Gastrocnemius medialis (tissue), 4 donors: ENCODE data around the gene WDR70. TPM values are rescaled to one million over a fixed set of nuclear protein-coding genes. Genes with fewer than 3 reads are reported as not detected.

Experiments
- ATAC-seq, 2 donors: fragments of 150-250 bp; one replicate each; pipeline ENCODE4 v1.9.1; 2016
- DNase-seq, 2 donors: peaks; one replicate each; pipeline ENCODE4 v3.0.0-alpha.2; 2019
- H3K27ac ChIP-seq, 4 donors: fragments of 200-600 bp; sonication (generic); 1 replicate in 1 of 4; 2 replicates in 3 of 4; pipeline ENCODE4 v1.5.1; 2016 to 2018; ENCODE audit warnings: mild to moderate bottlenecking in 2 of 4, moderate library complexity in 1 of 4
- H3K27me3 ChIP-seq, 3 donors: fragments of 200-600 bp; sonication (generic) in 2 of 3; 1 replicate in 1 of 3; 2 replicates in 2 of 3; pipeline versions ENCODE4 v1.5.1 to v1.6.0; 2016 to 2019; ENCODE audit warnings: mild to moderate bottlenecking in 1 of 3, moderate library complexity in 1 of 3
- H3K36me3 ChIP-seq, 2 donors: fragments of 200-600 bp; sonication (generic) in 1 of 2; one replicate each; pipeline ENCODE4 v1.5.1; 2017 to 2018
- H3K4me1 ChIP-seq, 2 donors: fragments of 200-600 bp; sonication (generic) in 1 of 2; one replicate each; pipeline ENCODE4 v1.5.1; 2016 to 2017; ENCODE audit warnings: mild to moderate bottlenecking in 2 of 2
- H3K4me3 ChIP-seq, 4 donors: fragments of 200-600 bp; sonication (generic) in 3 of 4; 1 replicate in 1 of 4; 2 replicates in 3 of 4; pipeline ENCODE4 v1.5.1; 2016 to 2019; ENCODE audit warnings: mild to moderate bottlenecking in 2 of 4
- H3K9me3 ChIP-seq, 3 donors: fragments of 200-600 bp; sonication (generic) in 2 of 3; 1 replicate in 1 of 3; 2 replicates in 2 of 3; pipeline ENCODE4 v1.5.1; 2016 to 2019
- POLR2A ChIP-seq, 2 donors: fragments of 450-650 bp; IDR thresholded peaks; one replicate each; pipeline ENCODE4 v1.6.1; 2017; ENCODE audit warnings: antibody characterized with exemption in 2 of 2, mild to moderate bottlenecking in 2 of 2, moderate library complexity in 2 of 2
- in situ Hi-C, 4 donors: fragments of 200-750 bp; cut with MboI; loops; one replicate each; pipeline versions ENCODE4 v1.15.0 to v1.8.0; 2017; ENCODE audit warnings: low sequenced_read_pairs in 4 of 4
- intact Hi-C: fragments of 100-400 bp; cut with DNase I; formaldehyde crosslinking; loops from one replicate; pipeline ENCODE4 v1.15.1; 2023; ENCODE audit warnings: low total_unique reads
- total RNA-seq, 4 donors: library from RNA; depleted of rRNA; stranded (reverse); fragments of >200 nt; gene quantifications; one replicate each; pipeline versions ENCODE4 v1.1.0 to v1.2.3, GENCODE V29; 2016
- TF ChIP-seq, protein P1 (sequence below), 5 experiments: fragments of 450-650 bp in 3 of 5; fragments of 200-600 bp in 2 of 5; sonication (generic) in 2 of 5; IDR thresholded peaks in 4 of 5; conservative IDR thresholded peaks in 1 of 5; 1 replicate in 4 of 5; 2 replicates in 1 of 5; pipeline ENCODE4 v1.5.1; 2016 to 2019; ENCODE audit warnings: antibody characterized with exemption in 5 of 5, mild to moderate bottlenecking in 3 of 5, moderate library complexity in 3 of 5

The WDR70 gene
- total RNA-seq, 4 donors from 2014 or later: 15.9 to 24.8 (median 21.5) TPM

DNA sequence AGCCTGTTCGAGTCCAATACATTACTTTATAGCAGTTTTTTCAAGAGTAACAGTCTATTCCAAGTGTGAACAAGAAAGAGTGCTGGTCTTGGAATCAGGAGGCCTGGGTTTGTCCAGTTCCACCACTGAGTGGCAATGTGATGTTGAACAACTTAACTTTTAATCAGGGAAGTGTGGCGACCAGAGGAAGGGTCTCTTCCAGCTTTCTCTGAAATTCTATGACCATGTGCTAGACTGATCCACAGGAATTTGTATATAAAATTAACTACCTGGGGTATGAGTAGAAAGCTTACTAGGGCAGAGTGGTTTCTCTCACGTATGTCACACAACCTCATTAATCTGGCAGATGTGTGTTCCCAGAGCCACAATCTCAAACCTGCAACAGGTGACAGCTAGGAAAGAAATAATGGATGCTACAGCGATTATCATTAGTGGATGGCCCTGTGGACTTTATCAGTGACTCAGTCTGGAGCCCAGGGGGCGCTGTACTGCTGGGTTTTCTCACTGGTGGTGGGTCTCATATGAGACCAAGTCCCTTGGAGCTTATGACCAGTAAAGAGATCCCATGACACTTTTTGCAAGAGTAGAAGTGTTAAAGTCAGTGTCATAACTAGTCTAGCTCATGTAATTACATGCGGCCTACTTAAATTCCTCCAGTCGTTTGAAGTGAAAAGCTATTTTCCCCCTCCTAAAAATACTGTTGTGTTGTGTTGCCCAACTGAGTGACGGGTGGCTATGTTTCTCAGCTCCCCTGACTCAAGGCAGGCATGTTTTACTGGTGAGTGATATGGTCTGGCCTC is 344.2 kb downstream of the WDR70 start:
- in situ Hi-C loops: no loop called here
- ATAC-seq (peak; percentile 88 to 89), DNase-seq (peak; percentile 37 to 62)
- Histone ChIP-seq H3K27ac (peak overlapping the region; percentile 24 to 79 (median 68)), H3K9me3 (no peaks in the 10 kb centered on the region), H3K4me1 (peaks cover 12 to 21% of the 10 kb centered on the region in 2 donors), H3K36me3 (peaks cover 0 to 9% of the 10 kb centered on the region in 2 donors), H3K4me3 (no peak overlapping the region), H3K27me3 (no peaks in the 10 kb centered on the region)
- TF ChIP-seq, protein P1, sequence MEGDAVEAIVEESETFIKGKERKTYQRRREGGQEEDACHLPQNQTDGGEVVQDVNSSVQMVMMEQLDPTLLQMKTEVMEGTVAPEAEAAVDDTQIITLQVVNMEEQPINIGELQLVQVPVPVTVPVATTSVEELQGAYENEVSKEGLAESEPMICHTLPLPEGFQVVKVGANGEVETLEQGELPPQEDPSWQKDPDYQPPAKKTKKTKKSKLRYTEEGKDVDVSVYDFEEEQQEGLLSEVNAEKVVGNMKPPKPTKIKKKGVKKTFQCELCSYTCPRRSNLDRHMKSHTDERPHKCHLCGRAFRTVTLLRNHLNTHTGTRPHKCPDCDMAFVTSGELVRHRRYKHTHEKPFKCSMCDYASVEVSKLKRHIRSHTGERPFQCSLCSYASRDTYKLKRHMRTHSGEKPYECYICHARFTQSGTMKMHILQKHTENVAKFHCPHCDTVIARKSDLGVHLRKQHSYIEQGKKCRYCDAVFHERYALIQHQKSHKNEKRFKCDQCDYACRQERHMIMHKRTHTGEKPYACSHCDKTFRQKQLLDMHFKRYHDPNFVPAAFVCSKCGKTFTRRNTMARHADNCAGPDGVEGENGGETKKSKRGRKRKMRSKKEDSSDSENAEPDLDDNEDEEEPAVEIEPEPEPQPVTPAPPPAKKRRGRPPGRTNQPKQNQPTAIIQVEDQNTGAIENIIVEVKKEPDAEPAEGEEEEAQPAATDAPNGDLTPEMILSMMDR (IDR thresholded peaks at IDR 0.05 in 4 of 5, conservative IDR thresholded peaks at IDR 0.05 in 1 of 5): peak in 4 of 5 experiments; percentile 26 to 69 (median 62)
- no peak for TF ChIP-seq POLR2A (IDR thresholded peaks at IDR 0.05)
- intact Hi-C loops: loop anchor here (1.0 to 10.0 kb wide), 4 partner anchors 89 to 741 kb away; no protein-coding TSS in a partner anchor

DNA sequence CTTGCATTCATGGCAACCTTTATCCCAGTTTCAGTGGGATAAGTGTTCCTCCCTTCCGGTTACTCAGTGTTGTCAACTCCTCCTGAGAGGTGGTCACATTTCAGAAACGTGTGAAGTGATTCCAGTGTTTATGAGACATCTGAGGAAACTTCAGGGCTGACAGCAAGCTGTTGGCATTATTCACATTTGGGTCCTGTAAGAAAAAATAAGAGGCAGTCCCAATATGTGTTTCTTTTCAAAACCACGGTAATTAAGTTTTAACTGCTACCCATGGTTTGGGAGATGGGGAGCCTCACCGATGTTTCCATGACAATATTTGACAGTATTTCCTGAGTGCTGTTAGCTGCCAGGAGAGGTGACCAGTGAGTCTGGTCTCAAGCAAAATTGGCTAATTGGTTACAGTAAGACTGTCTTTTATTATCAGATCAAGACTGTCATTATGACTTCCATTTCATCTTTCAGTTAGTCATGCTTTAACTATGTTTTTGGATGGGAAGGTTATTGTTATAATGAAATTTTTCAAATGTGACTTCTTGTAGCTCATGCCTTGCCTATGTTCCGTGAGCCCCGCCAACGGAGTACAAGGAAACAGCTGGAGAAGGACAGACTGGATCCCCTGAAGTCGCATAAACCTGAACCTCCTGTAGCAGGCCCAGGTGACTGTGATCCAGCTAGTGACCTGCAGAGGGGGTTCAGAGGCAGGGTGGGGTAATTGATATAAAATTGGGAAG is 345.4 kb downstream of the WDR70 start:
- in situ Hi-C loops (no loop called here), intact Hi-C loops (loop anchor here (5.0 to 10.0 kb wide), 2 partner anchors 117 to 740 kb away; no protein-coding TSS in a partner anchor)
- Histone ChIP-seq H3K36me3 (peaks cover 0 to 12% of the 10 kb centered on the region in 2 donors), H3K4me1 (peaks cover 12 to 19% of the 10 kb centered on the region in 2 donors), H3K27me3 (no peaks in the 10 kb centered on the region), H3K27ac (peak overlapping the region; percentile 24 to 79 (median 68)), H3K4me3 (no peak overlapping the region), H3K9me3 (no peaks in the 10 kb centered on the region)
- TF ChIP-seq POLR2A (IDR thresholded peaks at IDR 0.05): no peak
- TF ChIP-seq, protein P1 (IDR thresholded peaks at IDR 0.05 in 4 of 5, conservative IDR thresholded peaks at IDR 0.05 in 1 of 5): no peak
- peak; percentile 22 to 67 for ATAC-seq
- DNase-seq: no peak

DNA sequence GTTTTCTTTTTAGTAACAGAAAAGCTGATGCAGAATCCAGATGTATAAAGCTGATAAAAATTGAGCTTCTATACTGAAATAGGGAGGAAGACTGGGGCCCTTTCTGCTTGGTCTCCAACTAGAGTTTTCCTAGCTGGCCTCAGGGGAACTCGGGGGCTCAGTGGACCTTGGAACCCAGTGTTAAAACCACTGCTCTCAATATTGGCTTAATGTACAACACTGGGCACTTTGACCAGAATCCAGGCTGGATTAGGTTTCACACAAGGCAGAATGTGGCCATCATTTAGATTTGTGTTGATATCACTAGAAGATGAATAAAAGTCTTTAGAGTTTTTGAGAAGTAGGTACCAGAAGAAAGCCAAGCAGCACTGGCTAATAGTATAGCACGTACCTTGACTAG is 346.1 kb downstream of the WDR70 start:
- intact Hi-C loops: loop anchor here (5.0 to 10.0 kb wide), 2 partner anchors 118 to 740 kb away; no protein-coding TSS in a partner anchor
- TF ChIP-seq POLR2A (IDR thresholded peaks at IDR 0.05): no peak
- TF ChIP-seq, protein P1 (IDR thresholded peaks at IDR 0.05 in 4 of 5, conservative IDR thresholded peaks at IDR 0.05 in 1 of 5): no peak
- in situ Hi-C loops: no loop called here
- no peaks in the 10 kb centered on the region for H3K27me3 ChIP-seq
- no peaks in the 10 kb centered on the region for H3K9me3 ChIP-seq
- DNase-seq (no peak), ATAC-seq (no peak)
- peaks cover 0 to 16% of the 10 kb centered on the region in 2 donors for H3K36me3 ChIP-seq
- peak overlapping the region in 3 of 4 donors; percentile 63 to 79 (median 73) for H3K27ac ChIP-seq
- no peak overlapping the region for H3K4me3 ChIP-seq
- peaks cover 12 to 19% of the 10 kb centered on the region in 2 donors for H3K4me1 ChIP-seq

DNA sequence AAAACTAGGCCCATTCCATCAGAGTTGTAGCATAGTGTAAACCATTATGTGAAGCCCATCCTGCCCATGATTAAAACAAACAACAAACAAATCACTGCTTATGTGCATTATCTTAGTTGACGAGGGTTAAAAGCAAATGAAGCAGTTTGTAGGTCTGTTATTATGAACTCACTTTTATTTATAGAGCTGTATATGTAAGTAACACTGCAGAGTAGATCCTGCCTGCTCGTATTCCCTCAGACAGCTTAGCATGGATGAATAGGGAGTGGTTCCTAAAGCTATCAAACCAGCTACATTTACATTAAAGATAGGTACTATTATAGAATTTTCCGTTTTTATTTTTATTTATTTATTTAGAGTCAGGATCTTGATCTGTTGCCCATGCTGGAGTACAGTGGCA is 348.1 kb downstream of the WDR70 start:
- peak; percentile 46 to 51 for ATAC-seq
- Histone ChIP-seq H3K27ac (peak overlapping the region in 3 of 4 donors; percentile 17 to 79 (median 25)), H3K9me3 (no peaks in the 10 kb centered on the region), H3K27me3 (no peaks in the 10 kb centered on the region), H3K4me3 (no peak overlapping the region), H3K36me3 (peaks cover 0 to 18% of the 10 kb centered on the region in 2 donors), H3K4me1 (peaks cover 12 to 19% of the 10 kb centered on the region in 2 donors)
- intact Hi-C loops (loop anchor here (5.0 to 10.0 kb wide), 2 partner anchors 120 to 738 kb away; no protein-coding TSS in a partner anchor), in situ Hi-C loops (no loop called here)
- TF ChIP-seq, protein P1 (IDR thresholded peaks at IDR 0.05 in 4 of 5, conservative IDR thresholded peaks at IDR 0.05 in 1 of 5): no peak
- no peak for TF ChIP-seq POLR2A (IDR thresholded peaks at IDR 0.05)
- DNase-seq: no peak
